Measurements from ENCODE around the gene HSD17B3. TPM values are rescaled to one million over a fixed set of nuclear protein-coding genes. Genes with fewer than 3 reads are reported as not detected.

The HSD17B3 gene
- polyA plus RNA-seq, 1 of the 3 experiments (the other 2 are of a cell fraction) = 0.51 TPM

GRCh38 chr9:96289392-96289791 is 12.6 kb downstream of the HSD17B3 start:
- DNase-seq = no peak
- TF ChIP-seq FOXM1 (IDR thresholded peaks at IDR 0.05; ENCODE audit: low read depth) (no peak), JUND (IDR thresholded peaks at IDR 0.05) (no peak), TAF1 (IDR thresholded peaks at IDR 0.05; ENCODE audit: borderline replicate concordance, low read depth, low read length) (no peak), IRF3 (IDR thresholded peaks at IDR 0.05; ENCODE audit: low read depth, low read length) (no peak), RXRA (IDR thresholded peaks at IDR 0.05; ENCODE audit: borderline replicate concordance, low read depth) (no peak), FOXJ3 (CRISPR knock-in tag; IDR thresholded peaks at IDR 0.05) (no peak), RFX5 (IDR thresholded peaks at IDR 0.05; ENCODE audit: low read length) (no peak), TEAD4 (IDR thresholded peaks at IDR 0.05; ENCODE audit: borderline replicate concordance, insufficient read depth) (no peak), FOSL2 (IDR thresholded peaks at IDR 0.05; ENCODE audit: borderline replicate concordance, low read depth) (no peak), RAD21 (IDR thresholded peaks at IDR 0.05; ENCODE audit: low read length) (no peak), EP300 (IDR thresholded peaks at IDR 0.05; ENCODE audit: borderline replicate concordance in 1 of 2, low read depth in 1 of 2, low read length in 1 of 2) (no peak), PBX3 (IDR thresholded peaks at IDR 0.05) (no peak), MXI1 (IDR thresholded peaks at IDR 0.05; ENCODE audit: low read depth, low read length) (no peak), POLR2AphosphoS5 (IDR thresholded peaks at IDR 0.05; ENCODE audit: low read depth, low read length) (no peak)
- TF ChIP-seq, protein P1, sequence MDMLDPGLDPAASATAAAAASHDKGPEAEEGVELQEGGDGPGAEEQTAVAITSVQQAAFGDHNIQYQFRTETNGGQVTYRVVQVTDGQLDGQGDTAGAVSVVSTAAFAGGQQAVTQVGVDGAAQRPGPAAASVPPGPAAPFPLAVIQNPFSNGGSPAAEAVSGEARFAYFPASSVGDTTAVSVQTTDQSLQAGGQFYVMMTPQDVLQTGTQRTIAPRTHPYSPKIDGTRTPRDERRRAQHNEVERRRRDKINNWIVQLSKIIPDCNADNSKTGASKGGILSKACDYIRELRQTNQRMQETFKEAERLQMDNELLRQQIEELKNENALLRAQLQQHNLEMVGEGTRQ (IDR thresholded peaks at IDR 0.05; ENCODE audit: borderline replicate concordance, low read depth, low read length) = no peak
- TF ChIP-seq, protein P2, sequence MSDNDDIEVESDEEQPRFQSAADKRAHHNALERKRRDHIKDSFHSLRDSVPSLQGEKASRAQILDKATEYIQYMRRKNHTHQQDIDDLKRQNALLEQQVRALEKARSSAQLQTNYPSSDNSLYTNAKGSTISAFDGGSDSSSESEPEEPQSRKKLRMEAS (IDR thresholded peaks at IDR 0.05; ENCODE audit: low read depth) = no peak
- TF ChIP-seq, protein P3, sequence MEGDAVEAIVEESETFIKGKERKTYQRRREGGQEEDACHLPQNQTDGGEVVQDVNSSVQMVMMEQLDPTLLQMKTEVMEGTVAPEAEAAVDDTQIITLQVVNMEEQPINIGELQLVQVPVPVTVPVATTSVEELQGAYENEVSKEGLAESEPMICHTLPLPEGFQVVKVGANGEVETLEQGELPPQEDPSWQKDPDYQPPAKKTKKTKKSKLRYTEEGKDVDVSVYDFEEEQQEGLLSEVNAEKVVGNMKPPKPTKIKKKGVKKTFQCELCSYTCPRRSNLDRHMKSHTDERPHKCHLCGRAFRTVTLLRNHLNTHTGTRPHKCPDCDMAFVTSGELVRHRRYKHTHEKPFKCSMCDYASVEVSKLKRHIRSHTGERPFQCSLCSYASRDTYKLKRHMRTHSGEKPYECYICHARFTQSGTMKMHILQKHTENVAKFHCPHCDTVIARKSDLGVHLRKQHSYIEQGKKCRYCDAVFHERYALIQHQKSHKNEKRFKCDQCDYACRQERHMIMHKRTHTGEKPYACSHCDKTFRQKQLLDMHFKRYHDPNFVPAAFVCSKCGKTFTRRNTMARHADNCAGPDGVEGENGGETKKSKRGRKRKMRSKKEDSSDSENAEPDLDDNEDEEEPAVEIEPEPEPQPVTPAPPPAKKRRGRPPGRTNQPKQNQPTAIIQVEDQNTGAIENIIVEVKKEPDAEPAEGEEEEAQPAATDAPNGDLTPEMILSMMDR (IDR thresholded peaks at IDR 0.05) = no peak
- H3K4me3 ChIP-seq (ENCODE audit: low read depth in 2 of 2, low read length in 1 of 2) = no peak overlapping the region
- H3K4me1 ChIP-seq (ENCODE audit: control insufficient read depth in 1 of 2, insufficient read depth in 2 of 2, low read depth in 1 of 2, low read length in 1 of 2) = no peaks in the 10 kb centered on the region
- H4K20me1 ChIP-seq (ENCODE audit: insufficient read depth) = no peaks in the 10 kb centered on the region
- no peaks in the 10 kb centered on the region for H3K79me2 ChIP-seq (ENCODE audit: insufficient read depth)
- H3K27me3 ChIP-seq (ENCODE audit: insufficient read depth) = no peaks in the 10 kb centered on the region
- ChIA-PET POLR2A (no interaction called here), CTCF (no interaction called here)
- no peak overlapping the region for H3K9ac ChIP-seq
- no peak overlapping the region for H3K27ac ChIP-seq (ENCODE audit: low read depth in 2 of 2, low read length in 1 of 2)
- H2AFZ ChIP-seq (ENCODE audit: low read depth) = no peak overlapping the region
- H3K9me2 ChIP-seq = no peaks in the 10 kb centered on the region
- 95% methylated on average over 2 of the region's 2 CpGs for WGBS (ENCODE audit: low lambda C conversion rate)
- no peaks in the 10 kb centered on the region for H3F3A ChIP-seq (replicated peaks; ENCODE audit: insufficient read depth)
- H3K36me3 ChIP-seq (replicated peaks in 1 of 2; ENCODE audit: control insufficient read depth in 1 of 2, insufficient read depth in 2 of 2, low read length in 1 of 2) = no peaks in the 10 kb centered on the region
- H3K4me2 ChIP-seq = no peak overlapping the region
- no peaks in the 10 kb centered on the region for H3K9me3 ChIP-seq

Measured in SK-N-SH (cell line).